Endothelial cell of umbilical vein (primary cell): ENCODE measurements around the gene DUSP15. TPM values are rescaled to one million over a fixed set of nuclear protein-coding genes. Genes with fewer than 3 reads are reported as not detected.

ENCODE experiments used
- BruUV-seq: library from RNA; stranded (reverse); fragments of 400-500 nt; replicated peaks from 2 replicates; lab custom pipeline; 2021; lab: Mats Ljungman, UMichigan
- CTCF ChIA-PET: fragments of 300-600, 350-600 bp; sonication (Branson Sonifier 250); formaldehyde crosslinking; loops from one replicate; lab custom pipeline; 2021; ENCODE audit warnings: antibody characterized with exemption, inconsistent platforms; lab: Charles Lee
- POLR2A ChIA-PET: fragments of 300-600, 350-600 bp; sonication (Branson Sonifier 250); formaldehyde crosslinking; loops from one replicate; lab custom pipeline; 2021; ENCODE audit warnings: antibody characterized with exemption, inconsistent platforms; lab: Charles Lee
- DNase-seq: peaks from one replicate; pipeline ENCODE4 v3.0.0-alpha.2; 2011; ENCODE audit warnings: low read depth, low spot score
- FAIRE-seq: peaks from 2 replicates; lab custom pipeline; 2011; peaks lifted over from hg19 to GRCh38; lab: Jason Lieb, UNC
- H2AFZ ChIP-seq: 2 replicates; pipeline ENCODE4 v1.6.0; 2012; ENCODE audit warnings: low read depth, low read length, control low read depth, inconsistent platforms
- H3K27ac ChIP-seq: 2 replicates; pipeline ENCODE4 v1.5.1; 2011; ENCODE audit warnings: low read depth, mild to moderate bottlenecking, control low read depth, low read length, moderate library complexity; ENCODE audit not compliant: insufficient read depth
- H3K27me3 ChIP-seq, 2 experiments: 2 replicates each; pipeline versions ENCODE4 v1.6.0 to v1.6.1; 2011; ENCODE audit warnings: low read length in 2 of 2, mixed read lengths in 1 of 2; ENCODE audit not compliant: control insufficient read depth in 2 of 2, insufficient read depth in 2 of 2
- H3K36me3 ChIP-seq, 2 experiments: 2 replicates in 1 of 2; 3 replicates in 1 of 2; pipeline ENCODE4 v1.5.1; 2011; ENCODE audit warnings: low read length in 2 of 2, mild to moderate bottlenecking in 1 of 2, moderate library complexity in 1 of 2; ENCODE audit not compliant: control insufficient read depth in 2 of 2, insufficient read depth in 2 of 2; ENCODE audit errors: extremely low read depth in 1 of 2
- H3K4me1 ChIP-seq: 3 replicates; pipeline ENCODE4 v1.5.1; 2011; ENCODE audit warnings: mild to moderate bottlenecking, low read length; ENCODE audit not compliant: control insufficient read depth, insufficient read depth; ENCODE audit errors: extremely low read depth
- H3K4me2 ChIP-seq: 2 replicates; pipeline ENCODE4 v1.6.1; 2011; ENCODE audit warnings: low read length, control low read depth, mixed read lengths; ENCODE audit not compliant: insufficient read depth
- H3K4me3 ChIP-seq, 3 experiments: fragments of 200-600 bp in 1 of 3; sonication (generic), shearing (Covaris generic) in 1 of 3; replicated peaks in 1 of 3; 2 replicates each; pipeline ENCODE4 v1.5.1; 2011 to 2016; ENCODE audit warnings: control low read depth in 3 of 3, low read length in 3 of 3, mild to moderate bottlenecking in 2 of 3, inconsistent platforms in 1 of 3, low read depth in 1 of 3, moderate library complexity in 1 of 3; ENCODE audit not compliant: insufficient read depth in 1 of 3
- H3K79me2 ChIP-seq: 2 replicates; pipeline ENCODE4 v1.6.0; 2012; ENCODE audit warnings: low read length, inconsistent platforms; ENCODE audit not compliant: control insufficient read depth, insufficient read depth
- H3K9ac ChIP-seq: replicated peaks from 2 replicates; pipeline ENCODE3; 2011; ENCODE audit warnings: low read length, control low read depth; ENCODE audit not compliant: insufficient read depth; ENCODE audit errors: extremely low read depth
- H3K9me1 ChIP-seq: replicated peaks from 3 replicates; pipeline ENCODE4 v1.6.0; 2011; ENCODE audit warnings: mild to moderate bottlenecking, low read length; ENCODE audit not compliant: control insufficient read depth, insufficient read depth; ENCODE audit errors: extremely low read depth
- H3K9me3 ChIP-seq: replicated peaks from 2 replicates; pipeline ENCODE4 v1.5.1; 2012; ENCODE audit warnings: low read length, inconsistent platforms; ENCODE audit not compliant: control insufficient read depth, insufficient read depth
- H4K20me1 ChIP-seq: replicated peaks from 2 replicates; pipeline ENCODE3; 2011; ENCODE audit warnings: mild to moderate bottlenecking, low read length; ENCODE audit not compliant: control insufficient read depth, insufficient read depth; ENCODE audit errors: extremely low read depth
- CTCF ChIP-seq, 2 donors: IDR thresholded peaks; 1 replicate in 1 of 2; 2 replicates in 1 of 2; pipeline ENCODE4 v1.5.1; 2011; ENCODE audit warnings: low read length in 2 of 2, mild to moderate bottlenecking in 2 of 2, moderate library complexity in 2 of 2, control low read depth in 1 of 2, inconsistent platforms in 1 of 2, low read depth in 1 of 2; ENCODE audit not compliant: insufficient read depth in 1 of 2; ENCODE audit errors: extremely low read depth in 1 of 2
- EZH2 ChIP-seq: IDR thresholded peaks from 2 replicates; pipeline ENCODE4 v1.6.1; 2012; ENCODE audit warnings: borderline replicate concordance, low read depth, mild to moderate bottlenecking, moderate library complexity, low read length, inconsistent platforms; ENCODE audit not compliant: severe bottlenecking
- FOS ChIP-seq: IDR thresholded peaks from 2 replicates; pipeline ENCODE4 v1.6.1; 2011; ENCODE audit warnings: mild to moderate bottlenecking, low read length, moderate library complexity, borderline replicate concordance; ENCODE audit not compliant: insufficient read depth
- GATA2 ChIP-seq: IDR thresholded peaks from 2 replicates; pipeline ENCODE4 v1.7.0; 2011; ENCODE audit warnings: low read depth, mild to moderate bottlenecking, moderate library complexity, mixed read lengths, low read length; ENCODE audit not compliant: insufficient read length, insufficient read depth
- JUN ChIP-seq: IDR thresholded peaks from 2 replicates; pipeline ENCODE4 v1.6.1; 2011; ENCODE audit warnings: borderline replicate concordance, low read depth; ENCODE audit not compliant: insufficient read length, insufficient read depth
- MYC ChIP-seq: IDR thresholded peaks from one replicate; pipeline ENCODE4 v1.6.1; 2011; ENCODE audit warnings: mild to moderate bottlenecking, low read depth, low read length
- POLR2A ChIP-seq: IDR thresholded peaks from 2 replicates; pipeline ENCODE4 v1.6.1; 2012; ENCODE audit warnings: low read depth, mild to moderate bottlenecking, control low read depth, low read length
- POLR2AphosphoS5 ChIP-seq: IDR thresholded peaks from 2 replicates; pipeline ENCODE4 v1.6.1; 2012; ENCODE audit warnings: low read depth, mild to moderate bottlenecking, control low read depth, low read length, moderate library complexity; ENCODE audit not compliant: insufficient read depth
- dilution Hi-C: fragments of 300-500 bp; cut with MboI; formaldehyde crosslinking; loops from one replicate; pipeline ENCODE4 v1.15.0; 2019; ENCODE audit warnings: low sequenced_read_pairs; ENCODE audit not compliant: extremely low pct_ligation_motif_present
- intact Hi-C: fragments of 100-400 bp; cut with micrococcal nuclease; formaldehyde crosslinking; loops from one replicate; pipeline ENCODE4 v1.10.0; 2022
- polyA plus RNA-seq, 4 experiments: library from polyadenylated mRNA; depleted of rRNA in 3 of 4; stranded (reverse) in 3 of 4; unstranded in 1 of 4; fragments of >200 nt; gene quantifications; 2 replicates each; pipeline versions ENCODE4 v1.2.1 to v1.2.3, GENCODE V29; 2011 to 2012; ENCODE audit warnings: missing spikeins in 1 of 4
- total RNA-seq: library from RNA; stranded (reverse); gene quantifications from 2 replicates; pipeline ENCODE4 v1.2.3, GENCODE V29; 2021
- TF ChIP-seq, protein P1 (sequence below): IDR thresholded peaks from 2 replicates; pipeline ENCODE4 v1.6.1; 2011; ENCODE audit not compliant: insufficient read depth, insufficient read length

Gene DUSP15
- total and polyA plus RNA-seq, 2 donors (not counting 3 experiments of a cell fraction or from before 2014, with no cell fraction given): 0.33 TPM; not detected in 1

DNA sequence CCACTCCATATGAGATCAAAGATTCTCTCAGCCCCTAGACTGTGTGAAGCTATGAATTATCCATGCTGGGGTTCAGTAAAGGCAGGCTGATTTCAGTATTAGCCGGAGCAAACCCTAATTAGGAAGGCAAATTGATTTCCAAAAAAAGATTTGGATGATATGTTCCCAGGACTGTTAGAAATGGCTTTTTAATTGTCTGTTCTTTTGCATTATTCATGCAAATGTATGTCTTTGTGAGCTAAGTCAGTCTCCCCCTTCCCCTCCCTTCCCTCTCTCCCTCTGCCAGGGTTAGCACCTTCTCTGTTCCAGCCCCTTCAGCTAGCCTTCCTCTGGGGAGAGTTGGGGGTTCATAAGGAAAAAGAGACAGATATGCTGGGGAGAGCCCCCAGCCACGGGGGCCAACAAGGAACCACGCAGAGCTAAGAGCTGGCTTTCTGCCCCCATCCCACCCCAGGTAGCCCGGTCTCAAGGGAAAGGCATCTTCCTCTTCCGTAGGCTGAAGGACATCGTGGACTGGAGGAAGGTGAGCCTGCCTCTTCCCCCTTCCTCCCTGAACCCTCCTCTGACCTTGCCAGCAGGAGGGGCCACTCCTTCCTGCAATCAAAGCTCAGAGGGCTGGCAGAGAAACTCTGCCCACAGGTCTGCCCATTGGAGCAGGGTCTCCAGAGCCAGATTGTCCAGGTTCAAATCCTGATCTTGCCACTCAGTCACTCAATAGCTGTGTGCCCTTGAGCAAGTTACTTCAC lies 49.3 kb upstream of the DUSP15 start:
- H4K20me1 ChIP-seq: no peaks in the 10 kb centered on the region
- ChIA-PET CTCF (interaction anchor here (0.7 kb wide), 1 partner anchor 10 kb away, joined by 3 read pairs; no protein-coding TSS in a partner anchor), POLR2A (no interaction called here)
- dilution Hi-C loops: no loop called here
- H3K9me3 ChIP-seq: no peaks in the 10 kb centered on the region
- H3K36me3 ChIP-seq: no peaks in the 10 kb centered on the region
- no peak for FAIRE-seq
- no peak overlapping the region for H2AFZ ChIP-seq
- no peak overlapping the region for H3K9ac ChIP-seq
- H3K4me3 ChIP-seq: no peak overlapping the region
- DNase-seq: no peak
- no peaks in the 10 kb centered on the region for H3K79me2 ChIP-seq
- H3K27ac ChIP-seq: no peak overlapping the region
- peaks cover 0 to 6% of the 10 kb centered on the region in 2 experiments for H3K27me3 ChIP-seq
- BruUV-seq: no TSS peak
- H3K9me1 ChIP-seq: no peaks in the 10 kb centered on the region
- intact Hi-C loops: no loop called here
- no peaks in the 10 kb centered on the region for H3K4me1 ChIP-seq
- TF ChIP-seq MYC (no peak), FOS (no peak), CTCF (IDR thresholded peaks at IDR 0.05; ENCODE audit: extremely low read depth in 1 of 2, insufficient read depth in 1 of 2, low read depth in 1 of 2, low read length in 2 of 2) (no peak), GATA2 (no peak), POLR2A (no peak), EZH2 (no peak), JUN (no peak), POLR2AphosphoS5 (no peak)
- TF ChIP-seq, protein P1, sequence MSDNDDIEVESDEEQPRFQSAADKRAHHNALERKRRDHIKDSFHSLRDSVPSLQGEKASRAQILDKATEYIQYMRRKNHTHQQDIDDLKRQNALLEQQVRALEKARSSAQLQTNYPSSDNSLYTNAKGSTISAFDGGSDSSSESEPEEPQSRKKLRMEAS: no peak
- H3K4me2 ChIP-seq: no peak overlapping the region
